Kidney epithelial cell (primary cell): Measurements from ENCODE around the gene PTH1R. TPM values are rescaled to one million over a fixed set of nuclear protein-coding genes. Genes with fewer than 3 reads are reported as not detected.

Source experiments
- DNase-seq: peaks from one replicate; pipeline ENCODE4 v3.0.0-alpha.2; 2010; ENCODE audit warnings: low read depth
- H3K27me3 ChIP-seq: 2 replicates; pipeline ENCODE4 v1.6.0; 2011; ENCODE audit warnings: low read length; ENCODE audit not compliant: control insufficient read depth, insufficient read depth
- H3K36me3 ChIP-seq: 2 replicates; pipeline ENCODE4 v1.5.1; 2011; ENCODE audit warnings: low read length; ENCODE audit not compliant: control insufficient read depth, insufficient read depth
- H3K4me3 ChIP-seq: 2 replicates; pipeline ENCODE4 v1.5.1; 2011; ENCODE audit warnings: low read depth, mild to moderate bottlenecking, control low read depth, low read length
- CTCF ChIP-seq: IDR thresholded peaks from 2 replicates; pipeline ENCODE4 v1.5.1; 2011; ENCODE audit warnings: mild to moderate bottlenecking, moderate library complexity, low read length, control low read depth, inconsistent platforms; ENCODE audit not compliant: insufficient read depth, poor library complexity, severe bottlenecking
- total RNA-seq: library from RNA; depleted of rRNA; stranded (reverse); fragments of >200 nt; gene quantifications from 2 replicates; pipeline ENCODE4 v1.2.3, GENCODE V29; 2015

PTH1R gene
- total RNA-seq, 1 donor from 2014 or later: 2.1 TPM

GRCh38 chr3:46864061-46864881, 13.2 kb upstream of the PTH1R start:
- no peak for DNase-seq
- H3K4me3 ChIP-seq: no peak overlapping the region
- no peaks in the 10 kb centered on the region for H3K27me3 ChIP-seq
- H3K36me3 ChIP-seq: no peaks in the 10 kb centered on the region
- no peak for TF ChIP-seq CTCF

- H3K36me3 ChIP-seq: no peaks in the 10 kb centered on the region
- no peak for TF ChIP-seq CTCF
- no peaks in the 10 kb centered on the region for H3K27me3 ChIP-seq
- DNase-seq: no peak
- no peak overlapping the region for H3K4me3 ChIP-seq
These were observed 12.5 kb upstream of the PTH1R start for GRCh38 chr3:46865031-46865507.

- DNase-seq: no peak
- Histone ChIP-seq H3K4me3 (no peak overlapping the region), H3K27me3 (no peaks in the 10 kb centered on the region), H3K36me3 (no peaks in the 10 kb centered on the region)
- no peak for TF ChIP-seq CTCF
These were observed 12.0 kb upstream of the PTH1R start for GRCh38 chr3:46865546-46865945.

- Histone ChIP-seq H3K4me3 (no peak overlapping the region), H3K27me3 (no peaks in the 10 kb centered on the region), H3K36me3 (no peaks in the 10 kb centered on the region)
- no peak for DNase-seq
- no peak for TF ChIP-seq CTCF
These were observed 11.4 kb upstream of the PTH1R start for GRCh38 chr3:46866032-46866595.

- no peak for DNase-seq
- peak; percentile 95 for TF ChIP-seq CTCF
- Histone ChIP-seq H3K36me3 (no peaks in the 10 kb centered on the region), H3K27me3 (no peaks in the 10 kb centered on the region), H3K4me3 (no peak overlapping the region)
These were observed 10.6 kb upstream of the PTH1R start for GRCh38 chr3:46866720-46867549.
